Transverse colon (tissue), 4 donors: ENCODE results near the gene PIH1D1.

Experiments used
- EP300 ChIP-seq: sonication (generic); formaldehyde crosslinking; IDR thresholded peaks from one replicate; pipeline ENCODE4 v1.6.1; 2017; ENCODE audit warnings: antibody characterized with exemption, low read depth
- POLR2A ChIP-seq: fragments of 450-650 bp; IDR thresholded peaks from one replicate; pipeline ENCODE4 v1.6.1; 2016; ENCODE audit warnings: antibody characterized with exemption, mild to moderate bottlenecking, moderate library complexity
- POLR2AphosphoS5 ChIP-seq, 3 donors: sonication (generic); formaldehyde crosslinking; IDR thresholded peaks; one replicate each; pipeline ENCODE4 v1.6.1; 2016; ENCODE audit warnings: antibody characterized with exemption in 3 of 3
- TF ChIP-seq, protein P1 (sequence below), 5 experiments: fragments of 200-600 bp in 3 of 5; fragments of 450-650 bp in 2 of 5; sonication (generic) in 3 of 5; IDR thresholded peaks; 1 replicate in 2 of 5; 2 replicates in 3 of 5; pipeline ENCODE4 v1.5.1; 2016 to 2017; ENCODE audit warnings: antibody characterized with exemption in 5 of 5, inconsistent platforms in 3 of 5, mild to moderate bottlenecking in 2 of 5, moderate library complexity in 1 of 5

DNA sequence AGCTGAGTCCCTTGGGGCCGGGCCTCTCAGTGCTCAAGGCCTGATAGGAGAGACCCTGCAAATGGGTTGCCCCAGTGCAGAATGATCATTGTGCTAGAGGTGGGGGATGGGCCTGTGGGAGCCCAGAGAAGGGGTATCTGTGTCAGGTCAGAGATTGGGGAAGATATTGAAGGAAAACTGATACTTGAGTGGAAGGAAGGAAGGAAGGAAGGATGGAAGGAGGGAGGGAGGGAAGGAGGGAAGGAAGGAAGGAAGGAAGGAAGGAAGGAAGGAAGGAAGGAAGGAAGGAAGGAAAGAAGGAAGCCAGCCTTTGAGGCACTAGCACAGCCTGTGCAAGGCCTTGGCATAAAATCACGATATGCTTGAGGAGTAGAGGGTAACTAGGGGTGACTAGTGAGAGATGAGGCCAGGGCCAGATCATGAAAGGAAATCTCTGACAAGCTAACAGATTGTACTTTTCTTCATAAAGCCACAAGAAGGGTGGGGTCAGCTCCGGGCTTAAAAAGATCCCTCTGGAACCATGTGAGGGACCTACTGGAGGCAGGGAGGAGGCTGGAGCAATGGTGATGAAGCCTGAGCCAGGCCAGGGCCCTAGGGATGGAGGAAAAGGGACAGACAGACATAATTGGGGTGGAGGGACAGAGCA is 39.8 kb downstream of the PIH1D1 start:
- no peak for TF ChIP-seq EP300
- TF ChIP-seq, protein P1, sequence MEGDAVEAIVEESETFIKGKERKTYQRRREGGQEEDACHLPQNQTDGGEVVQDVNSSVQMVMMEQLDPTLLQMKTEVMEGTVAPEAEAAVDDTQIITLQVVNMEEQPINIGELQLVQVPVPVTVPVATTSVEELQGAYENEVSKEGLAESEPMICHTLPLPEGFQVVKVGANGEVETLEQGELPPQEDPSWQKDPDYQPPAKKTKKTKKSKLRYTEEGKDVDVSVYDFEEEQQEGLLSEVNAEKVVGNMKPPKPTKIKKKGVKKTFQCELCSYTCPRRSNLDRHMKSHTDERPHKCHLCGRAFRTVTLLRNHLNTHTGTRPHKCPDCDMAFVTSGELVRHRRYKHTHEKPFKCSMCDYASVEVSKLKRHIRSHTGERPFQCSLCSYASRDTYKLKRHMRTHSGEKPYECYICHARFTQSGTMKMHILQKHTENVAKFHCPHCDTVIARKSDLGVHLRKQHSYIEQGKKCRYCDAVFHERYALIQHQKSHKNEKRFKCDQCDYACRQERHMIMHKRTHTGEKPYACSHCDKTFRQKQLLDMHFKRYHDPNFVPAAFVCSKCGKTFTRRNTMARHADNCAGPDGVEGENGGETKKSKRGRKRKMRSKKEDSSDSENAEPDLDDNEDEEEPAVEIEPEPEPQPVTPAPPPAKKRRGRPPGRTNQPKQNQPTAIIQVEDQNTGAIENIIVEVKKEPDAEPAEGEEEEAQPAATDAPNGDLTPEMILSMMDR (IDR thresholded peaks at IDR 0.05): no peak
- TF ChIP-seq POLR2A: no peak
- no peak for TF ChIP-seq POLR2AphosphoS5 (IDR thresholded peaks at IDR 0.05)
